Upper lobe of left lung (tissue), 4 donors: ENCODE measurements around the gene MSL1.

ENCODE experiments used
- CTCF ChIP-seq, 6 experiments: fragments of 450-650 bp in 4 of 6; fragments of 200-600 bp in 2 of 6; sonication (generic) in 2 of 6; IDR thresholded peaks; one replicate each; pipeline ENCODE4 v1.5.1; 2016 to 2019; ENCODE audit warnings: antibody characterized with exemption in 6 of 6
- EP300 ChIP-seq, 4 donors: sonication (generic); formaldehyde crosslinking; IDR thresholded peaks; one replicate each; pipeline ENCODE4 v1.5.1; 2017; ENCODE audit warnings: antibody characterized with exemption in 4 of 4, control low read depth in 2 of 4
- POLR2A ChIP-seq, 4 donors: fragments of 450-650 bp; IDR thresholded peaks; one replicate each; pipeline ENCODE4 v1.5.1; 2016 to 2017; ENCODE audit warnings: antibody characterized with exemption in 4 of 4, mild to moderate bottlenecking in 2 of 4

GRCh38 chr17:40092581-40092980 lies 29.2 kb upstream of the MSL1 start:
- TF ChIP-seq CTCF (IDR thresholded peaks at IDR 0.05): no peak
- no peak for TF ChIP-seq POLR2A (IDR thresholded peaks at IDR 0.05)
- TF ChIP-seq EP300 (IDR thresholded peaks at IDR 0.05): no peak
